ENCODE results near the gene TMEM178A.

Gene TMEM178A

DNA sequence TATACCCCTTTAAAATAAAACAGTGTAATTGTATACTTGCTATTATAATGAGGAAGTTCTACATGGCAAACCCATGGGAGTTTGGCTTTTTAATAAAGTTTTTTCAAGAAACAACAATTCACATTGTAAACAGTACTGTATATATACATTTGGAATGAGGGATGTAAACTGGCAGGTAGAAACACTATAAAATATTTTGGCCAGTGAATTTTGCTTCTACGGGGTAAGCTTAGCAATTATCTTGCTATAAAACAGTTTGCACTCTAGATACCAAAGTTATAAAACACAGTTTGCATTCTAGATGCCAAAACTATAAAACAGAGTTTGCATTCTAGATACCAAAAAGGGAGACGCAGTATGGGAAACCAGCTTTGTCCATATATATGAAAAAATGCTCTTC is 96.7 kb downstream of the TMEM178A start:
- DNase-seq = no peak

All from CD4-positive, alpha-beta T cell treated with Interleukin-6 for 4 hours (primary cell).